GM12872 (cell line): ENCODE measurements around the gene RAB40A.

Experiments used
- CTCF ChIP-seq: IDR thresholded peaks from 3 replicates; pipeline ENCODE4 v1.5.1; 2011; ENCODE audit warnings: low read depth, mild to moderate bottlenecking, low read length, moderate library complexity; ENCODE audit not compliant: insufficient read depth

Gene RAB40A

GRCh38 chrX:103552236-103552635 is 32.9 kb upstream of the RAB40A start:
- TF ChIP-seq CTCF, result no peak

GRCh38 chrX:103550415-103551051 is 31.2 kb upstream of the RAB40A start:
- TF ChIP-seq CTCF, result no peak

DNA sequence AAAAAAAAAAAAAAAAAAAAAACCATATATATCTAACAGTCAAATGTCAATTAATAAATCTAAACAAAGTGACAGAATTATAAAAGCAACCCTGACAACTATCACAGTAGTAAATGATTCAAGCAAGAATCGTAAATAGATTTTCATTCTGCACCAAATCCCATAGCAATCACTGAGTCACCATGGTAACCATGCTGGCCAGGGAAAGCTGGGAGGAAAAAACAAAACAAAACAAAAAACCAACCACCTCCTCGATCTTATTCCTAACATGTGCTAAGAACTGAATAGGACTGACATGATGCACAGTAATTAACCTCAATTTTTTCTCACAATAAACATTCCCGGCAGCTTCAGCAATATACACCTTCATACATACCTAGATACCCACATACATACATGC is 30.6 kb upstream of the RAB40A start:
- no peak for TF ChIP-seq CTCF

GRCh38 chrX:103540145-103540544 is 20.9 kb upstream of the RAB40A start:
- TF ChIP-seq CTCF, result no peak

- TF ChIP-seq CTCF, result no peak
Observed at GRCh38 chrX:103539695-103540094, 20.4 kb upstream of the RAB40A start.

DNA sequence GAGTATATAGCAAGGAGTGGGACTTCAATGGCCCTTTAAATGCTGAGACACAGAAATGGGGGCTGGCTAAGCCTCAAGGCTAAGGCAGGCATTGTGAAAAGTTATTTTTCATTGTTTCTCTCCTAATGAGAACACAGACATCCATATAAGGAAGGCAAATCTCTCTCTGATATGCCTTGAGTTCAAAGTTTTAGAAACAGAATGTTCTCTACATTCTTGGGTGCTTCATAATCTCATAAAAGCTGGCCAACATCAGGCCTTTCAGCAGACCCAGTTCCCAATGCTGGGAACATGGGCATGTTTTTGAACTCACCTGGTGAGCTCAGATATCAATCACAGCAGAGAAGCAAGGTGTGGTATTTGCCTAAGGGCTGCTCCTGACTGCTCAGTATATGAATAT is 19.4 kb upstream of the RAB40A start:
- TF ChIP-seq CTCF, result no peak

- TF ChIP-seq CTCF, result no peak
Observed at GRCh38 chrX:103537871-103538387, 18.6 kb upstream of the RAB40A start.

DNA sequence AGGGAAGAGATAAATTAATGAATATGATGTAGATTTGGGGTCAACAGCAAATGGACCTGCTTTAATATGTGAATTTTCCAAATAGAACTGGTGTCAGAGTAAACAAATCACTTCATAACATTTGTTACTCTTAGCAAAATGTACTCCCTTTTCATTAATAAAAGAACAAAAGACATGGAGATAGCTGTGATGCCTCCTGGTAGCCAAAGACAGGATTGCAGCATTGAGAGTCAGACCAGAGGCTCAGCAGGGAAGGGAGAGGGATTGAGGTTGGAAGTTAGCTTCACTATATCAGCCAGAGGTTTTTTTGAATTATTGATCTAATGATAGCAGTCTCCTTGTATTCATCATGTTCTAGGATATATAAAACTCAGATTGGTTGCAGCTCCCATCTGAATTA is 17.4 kb upstream of the RAB40A start:
- no peak for TF ChIP-seq CTCF
